Umbilical cord (tissue), 2 donors: ENCODE data around the gene NDUFS8. TPM values are rescaled to one million over a fixed set of nuclear protein-coding genes. Genes with fewer than 3 reads are reported as not detected.
"Not testable (repeated sequence)": the region's sequence is repeated elsewhere in the genome, so short reads cannot be mapped to it uniquely, and the experiment has no call there.

Experiments
- DNase-seq: peaks from one replicate; pipeline ENCODE4 v3.0.0-alpha.2; 2015; ENCODE audit warnings: low spot score
- total RNA-seq: library from RNA; depleted of rRNA; stranded (reverse); fragments of >200 nt; gene quantifications from one replicate; pipeline ENCODE4 v1.2.3, GENCODE V29; 2014; ENCODE audit warnings: low replicate concordance; ENCODE audit not compliant: insufficient read depth

NDUFS8 gene
- total RNA-seq, result 52.7 TPM

DNA sequence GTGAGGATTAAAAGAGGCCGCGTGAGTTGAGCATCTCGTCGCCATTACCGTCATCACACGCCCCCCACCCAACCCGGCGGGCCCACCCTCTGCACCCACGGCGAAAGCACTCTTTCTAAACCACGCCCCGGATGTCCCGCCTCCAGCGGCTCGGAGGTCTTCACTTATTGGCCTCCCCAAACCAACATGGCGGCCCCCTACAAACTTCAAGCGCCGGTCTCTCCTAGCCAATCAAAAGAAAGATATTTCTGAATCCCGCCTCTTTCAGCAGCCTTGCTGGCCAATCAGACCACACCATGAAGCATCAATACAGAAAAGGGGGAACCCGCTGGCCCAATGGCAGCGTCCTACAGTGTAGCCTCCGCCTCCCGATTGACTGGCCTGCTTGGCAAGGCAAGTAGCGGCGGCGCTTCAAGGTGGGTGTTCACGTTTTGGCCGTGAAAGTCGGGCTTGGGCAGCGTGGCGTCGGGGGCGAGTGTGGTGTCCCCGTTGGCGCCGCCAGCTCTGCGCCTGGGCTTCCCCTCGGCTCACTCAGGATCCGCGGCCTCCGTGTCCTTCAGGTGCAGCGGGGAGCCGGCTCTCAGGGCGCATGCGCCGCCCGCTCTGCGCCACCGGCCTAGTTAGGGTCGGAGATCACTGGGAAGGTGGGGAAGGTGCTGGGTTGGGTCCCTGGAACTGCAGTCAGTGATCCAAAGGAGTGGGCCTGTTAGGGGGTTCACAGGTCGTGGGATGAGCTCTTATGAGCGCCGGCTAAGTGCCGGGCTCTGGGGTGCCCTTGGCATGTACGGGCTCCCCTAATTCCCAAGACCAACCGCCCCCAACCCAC lies at the start of gene NDUFS8:
NDUFS8 (plus strand) TSS at position 364 of the 826 bp plus-strand sequence. CDS start 1,471 bp downstream, outside the sequence.
- peak; percentile 100 for DNase-seq

DNA sequence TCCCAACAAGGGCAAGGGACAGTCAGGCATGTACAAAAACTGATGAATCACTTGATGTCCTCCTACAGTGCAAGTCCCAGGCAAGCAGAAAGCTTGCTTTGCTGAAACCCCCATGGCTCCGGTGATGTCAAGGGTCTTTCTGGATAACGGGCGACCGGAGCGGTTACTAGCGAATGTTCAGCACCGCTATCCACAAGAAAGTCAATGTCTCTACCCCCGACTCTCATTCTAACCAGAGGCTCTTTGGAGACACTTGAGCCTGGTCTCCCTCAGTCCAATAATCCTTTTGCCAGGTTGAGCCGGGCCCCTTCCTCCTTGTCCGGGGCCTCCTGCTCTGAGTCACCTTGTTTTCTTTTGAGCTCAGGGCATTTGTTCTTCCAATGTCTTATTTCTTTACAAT lies 49.3 kb upstream of the NDUFS8 start:
- not testable (repeated sequence) for DNase-seq

DNA sequence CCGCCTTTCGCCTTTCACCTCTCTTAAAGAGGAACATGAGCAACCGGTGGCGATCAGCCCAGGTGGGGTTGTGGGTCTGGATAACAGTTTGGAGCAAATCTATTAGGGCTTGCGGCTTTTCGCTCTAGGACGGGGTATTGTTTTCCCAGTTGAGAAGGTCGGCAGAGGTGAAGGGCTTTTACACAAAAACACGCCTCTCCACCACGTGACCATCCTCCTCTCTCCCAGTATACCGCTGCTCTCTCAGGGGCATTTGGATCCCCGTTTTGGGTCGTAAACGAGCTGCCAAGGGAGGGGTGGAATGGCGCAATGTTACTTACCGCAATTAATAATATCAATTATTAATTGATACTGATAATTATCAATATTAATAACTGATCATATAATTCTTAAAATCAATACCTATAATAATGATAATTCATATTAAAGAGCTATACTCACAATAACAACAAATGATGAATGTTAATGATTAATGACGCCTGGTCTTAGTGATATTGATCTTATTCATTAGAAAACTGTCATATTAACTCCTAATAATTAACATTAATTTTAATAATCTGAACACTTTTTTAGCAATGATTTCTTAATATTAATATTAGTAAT lies 48.1 kb upstream of the NDUFS8 start:
- DNase-seq, result not testable (repeated sequence)

DNA sequence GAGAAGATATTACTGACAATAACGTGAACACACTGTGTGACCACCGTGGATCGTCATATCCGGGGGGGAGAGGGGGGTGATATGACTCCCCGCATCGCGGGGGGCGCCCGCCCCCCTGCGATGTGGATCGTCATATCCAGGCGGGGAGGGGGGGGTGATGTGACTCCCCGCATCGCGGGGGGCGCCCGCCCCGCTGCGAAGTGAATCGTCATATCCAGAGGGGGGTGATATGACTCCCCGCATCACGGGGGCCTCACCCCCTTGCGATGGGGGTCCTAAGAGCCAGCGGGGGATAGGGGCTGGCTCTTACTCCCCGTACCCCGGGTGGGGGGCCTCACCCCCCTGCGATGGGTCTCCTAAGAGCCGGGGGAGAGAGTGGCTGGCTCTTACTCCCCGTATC lies 46.5 kb upstream of the NDUFS8 start:
- DNase-seq, result no peak

DNA sequence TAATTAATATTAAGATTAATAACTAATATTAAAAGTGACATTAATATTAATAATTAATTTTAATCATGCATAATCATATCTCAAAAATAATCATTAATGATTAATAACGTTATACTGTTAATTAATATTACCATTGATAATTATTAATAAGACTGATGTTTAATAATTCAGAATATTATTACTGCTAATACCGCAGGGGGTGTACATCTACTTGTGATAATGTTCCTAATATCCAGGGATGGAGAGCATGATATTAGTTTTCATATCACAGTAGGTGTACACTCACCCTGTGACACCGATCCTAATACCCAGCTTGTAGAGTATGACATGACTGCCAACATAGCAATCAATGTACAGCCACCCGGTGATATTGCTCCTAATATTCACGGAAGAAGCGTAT lies 45.2 kb upstream of the NDUFS8 start:
- DNase-seq, result not testable (repeated sequence)

DNA sequence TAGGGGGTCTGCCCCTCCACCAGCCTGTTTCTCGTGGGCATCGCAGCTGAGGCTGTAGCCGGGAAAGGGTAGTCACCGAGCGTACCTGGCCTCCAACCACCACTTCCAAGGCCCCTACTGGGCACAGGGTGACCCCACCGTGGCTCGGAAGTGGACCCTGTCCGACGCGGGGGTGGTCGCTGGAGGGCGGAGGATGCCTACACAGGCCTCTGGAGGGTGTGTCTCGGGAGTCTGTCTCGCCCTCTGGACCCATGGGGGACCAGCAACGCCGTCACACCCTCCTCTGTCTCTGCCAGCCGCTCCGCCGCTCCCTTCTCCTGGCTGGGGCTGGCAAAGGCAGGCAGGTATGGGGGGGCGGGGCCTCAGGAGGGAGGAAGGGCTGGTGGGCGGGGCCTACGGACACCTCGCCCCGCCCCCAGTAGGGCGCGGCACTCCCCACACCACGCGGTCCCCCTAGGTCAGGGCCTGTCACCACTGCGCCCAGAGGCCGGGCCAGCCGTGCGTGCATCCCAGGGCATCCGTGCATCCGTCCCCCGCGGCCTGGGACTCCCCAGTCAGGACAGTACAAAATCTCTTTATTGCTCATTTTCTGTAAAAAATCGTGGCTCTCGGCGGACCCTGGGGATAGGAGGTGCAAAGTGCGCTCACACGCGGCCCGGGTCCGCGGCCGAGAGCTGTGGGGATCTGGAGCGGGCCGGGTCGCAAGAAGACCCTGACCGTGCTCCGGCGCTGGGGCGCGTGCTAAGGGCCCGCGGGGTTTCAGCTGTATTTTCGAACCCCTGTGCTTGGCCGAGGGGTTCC lies 39.7 kb upstream of the NDUFS8 start:
- not testable (repeated sequence) for DNase-seq

DNA sequence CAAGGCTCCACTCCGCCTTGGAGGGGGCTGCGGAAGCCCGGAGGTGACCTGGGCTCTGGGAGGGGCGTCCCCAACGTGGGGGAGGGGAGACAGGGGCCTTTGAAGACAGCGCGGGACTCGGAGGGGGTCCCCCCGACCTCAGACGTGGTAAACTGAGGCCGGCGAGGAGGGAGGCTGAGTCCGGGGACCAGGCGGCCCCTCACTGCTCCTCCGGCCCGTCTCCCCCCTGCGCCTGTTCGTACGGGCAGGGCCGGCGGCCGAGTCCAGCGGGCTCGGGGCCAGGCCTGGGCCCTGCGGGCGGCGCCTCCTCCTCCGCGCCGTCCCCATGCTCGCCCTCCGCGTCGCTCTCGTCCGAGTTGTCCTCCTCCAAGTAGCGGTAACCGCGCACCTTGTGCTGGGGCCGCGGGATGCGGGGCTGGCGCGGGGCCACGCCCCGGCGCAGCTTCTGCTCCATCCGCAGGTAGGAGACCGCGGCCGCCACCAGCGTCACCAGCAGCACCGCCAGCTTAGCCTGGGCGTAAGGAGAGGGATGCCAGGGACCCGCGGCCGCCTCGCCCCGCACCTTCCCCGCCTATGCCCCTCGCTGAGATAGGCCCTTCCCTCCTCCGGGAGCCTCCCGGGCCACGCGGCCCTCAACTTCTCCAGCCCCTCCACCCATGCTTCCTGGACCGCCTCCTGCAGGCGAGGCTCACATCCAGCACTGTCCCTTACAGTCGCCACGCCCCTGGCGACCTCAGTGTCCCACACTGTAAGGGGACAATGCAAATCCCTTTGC lies 38.9 kb upstream of the NDUFS8 start:
- not testable (repeated sequence) for DNase-seq

DNA sequence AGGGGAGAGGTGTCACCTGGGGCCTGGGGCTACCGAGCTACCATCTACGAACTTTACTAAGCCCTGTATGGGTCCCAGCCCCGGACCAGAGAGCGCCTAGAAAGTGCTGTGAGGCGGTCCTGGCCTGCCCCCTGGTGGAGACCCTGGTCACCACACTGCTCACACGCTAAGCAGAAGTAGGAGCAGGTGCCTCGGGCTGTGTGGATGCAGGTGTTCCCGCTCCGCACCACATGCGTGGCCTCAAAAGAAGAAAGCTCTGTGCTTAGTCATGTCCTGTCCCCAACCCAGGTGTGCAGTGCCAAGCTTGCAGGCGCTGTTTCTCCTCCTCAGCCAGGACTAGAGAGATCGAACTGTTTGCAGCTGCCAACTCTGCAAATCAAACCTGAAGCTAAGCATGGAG lies 36.7 kb upstream of the NDUFS8 start:
- not testable (repeated sequence) for DNase-seq

DNA sequence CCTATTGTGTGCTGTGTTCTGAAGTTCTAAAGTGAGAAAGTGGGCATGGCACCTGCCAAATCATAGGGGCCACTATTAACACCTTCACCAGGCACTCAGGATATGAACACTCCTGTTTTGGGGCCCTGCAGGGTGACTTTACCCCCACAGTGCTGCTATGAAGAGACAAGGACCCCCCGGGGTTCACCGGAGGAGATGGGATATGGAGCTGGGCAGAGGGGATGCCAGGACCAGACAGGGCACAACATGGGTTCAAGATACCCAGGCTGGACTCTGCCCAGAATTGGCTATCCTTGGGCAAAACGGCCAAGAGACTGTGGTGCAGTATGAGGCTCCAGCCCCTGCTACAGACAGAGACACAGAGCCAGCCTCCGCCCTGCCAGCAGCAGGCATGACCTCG lies 36.1 kb upstream of the NDUFS8 start:
- not testable (repeated sequence) for DNase-seq

DNA sequence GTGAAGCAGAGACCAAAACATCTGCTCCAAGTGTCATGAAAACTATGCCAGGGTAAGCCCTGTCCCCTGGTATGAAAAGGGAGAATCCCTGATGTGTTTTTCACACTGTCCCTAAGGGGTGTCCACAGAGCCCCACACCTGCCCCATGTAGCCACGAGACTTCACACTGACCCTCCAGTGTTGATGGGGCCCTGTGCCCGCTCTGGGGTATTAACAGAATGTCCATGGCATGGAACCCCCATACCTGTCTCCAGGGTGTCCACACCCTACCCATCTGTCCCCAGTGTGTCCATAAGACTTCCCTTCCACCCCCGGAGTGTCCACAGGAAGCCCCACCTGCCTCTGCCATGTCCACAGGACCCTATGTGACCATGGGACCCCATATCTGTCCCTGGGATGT lies 35.4 kb upstream of the NDUFS8 start:
- DNase-seq, result not testable (repeated sequence)

DNA sequence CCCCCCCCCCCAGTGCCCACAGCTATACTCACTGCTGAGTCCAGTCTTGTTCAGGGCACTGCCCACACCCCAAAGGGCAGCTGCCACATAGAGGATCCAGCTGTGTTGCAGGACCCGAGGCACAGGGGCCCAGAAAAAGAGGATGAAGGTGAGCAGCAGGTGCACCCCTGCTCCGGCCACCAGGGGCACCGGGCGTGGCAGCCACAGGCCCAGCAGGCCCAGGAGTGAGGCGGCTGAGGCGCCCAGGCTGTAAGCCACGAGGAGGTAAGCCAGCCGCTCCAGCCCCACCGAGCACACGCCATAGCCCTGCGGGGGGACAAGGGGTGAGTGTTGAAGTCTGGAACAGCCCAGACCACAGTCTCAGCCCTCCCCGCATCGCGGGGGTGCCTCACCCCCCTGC lies 34.9 kb upstream of the NDUFS8 start:
- not testable (repeated sequence) for DNase-seq

DNA sequence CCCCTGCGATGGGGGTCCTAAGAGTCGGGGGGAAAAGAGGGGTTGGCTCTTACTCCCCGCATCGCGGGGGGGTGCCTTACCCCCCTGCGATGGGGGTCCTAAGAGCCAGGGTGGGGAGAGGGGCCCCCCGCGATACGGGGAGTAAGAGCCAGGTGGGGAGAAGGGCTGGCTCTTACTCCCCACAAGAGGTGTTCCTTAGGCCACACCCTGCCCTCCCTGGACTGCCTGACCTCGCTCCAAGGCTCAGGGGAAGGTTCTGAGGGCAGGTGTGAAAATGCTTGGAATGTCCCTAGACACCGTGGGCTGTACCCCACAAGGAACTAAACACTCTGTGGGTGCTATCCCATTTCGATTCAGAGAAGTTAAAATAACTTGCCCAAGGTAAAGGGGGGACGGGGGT lies 34.4 kb upstream of the NDUFS8 start:
- no peak for DNase-seq

DNA sequence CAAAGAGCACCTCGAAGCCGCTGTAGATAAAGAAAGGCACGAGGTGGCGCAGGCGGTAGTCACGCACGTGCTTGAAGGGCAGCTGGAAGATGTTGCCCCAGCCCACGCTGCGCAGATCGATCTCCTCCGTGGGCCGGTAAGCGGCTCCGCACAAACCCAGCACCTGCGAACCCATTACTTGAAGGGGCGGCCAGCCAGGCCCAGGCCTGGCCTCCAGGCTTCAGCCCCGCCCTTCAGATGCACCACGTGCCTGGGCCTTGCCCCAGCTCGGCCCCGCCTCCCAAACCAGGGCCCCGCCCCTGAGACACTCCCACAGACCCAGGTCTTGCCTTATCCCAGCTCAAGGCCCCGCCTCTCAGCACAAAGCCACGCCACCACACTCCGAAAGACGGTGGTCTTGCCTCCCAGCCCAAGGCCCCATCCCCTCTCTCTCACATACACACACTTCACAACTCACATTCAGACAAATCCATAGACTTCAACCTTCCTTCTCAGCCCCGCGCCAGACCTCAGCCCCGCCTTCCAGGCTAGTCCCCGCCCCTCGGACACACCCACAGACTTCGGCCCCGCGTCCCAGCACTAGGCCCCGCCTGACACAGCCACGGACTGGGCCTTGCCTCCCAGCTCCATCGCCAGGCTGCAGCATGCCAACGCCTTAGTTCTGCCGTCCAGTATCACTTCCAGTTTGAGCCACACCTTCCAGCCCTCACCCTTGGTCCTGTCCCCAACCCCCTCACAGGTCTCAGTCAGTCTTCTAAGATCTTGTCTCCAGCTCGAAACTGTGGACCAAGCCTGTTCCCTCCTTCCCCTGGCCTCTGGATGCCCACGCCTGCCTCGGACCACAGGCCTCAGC lies 33.6 kb upstream of the NDUFS8 start:
- DNase-seq, result no peak

DNA sequence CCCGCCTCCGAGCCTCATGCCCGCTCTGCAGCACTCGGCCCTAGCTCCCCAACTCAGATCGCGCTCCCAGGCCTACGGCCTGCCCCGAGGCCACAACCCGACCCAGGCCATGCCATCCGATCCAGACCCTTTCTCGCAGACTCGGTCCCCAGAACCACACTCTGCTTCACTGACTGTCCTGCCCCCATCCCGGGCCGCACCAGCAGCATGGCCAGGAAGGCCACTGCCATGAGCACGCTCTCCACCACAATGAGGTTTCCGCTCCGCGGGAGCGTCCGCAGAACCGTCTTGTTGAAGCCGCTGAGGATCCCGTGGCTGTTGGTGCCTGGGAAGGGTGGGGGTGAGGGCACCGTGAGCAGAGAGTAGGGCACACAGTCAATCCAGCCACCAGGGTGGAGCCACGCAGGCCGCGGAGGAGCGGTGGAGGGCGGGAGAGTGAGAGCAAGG lies 33.0 kb upstream of the NDUFS8 start:
- DNase-seq, result no peak

DNA sequence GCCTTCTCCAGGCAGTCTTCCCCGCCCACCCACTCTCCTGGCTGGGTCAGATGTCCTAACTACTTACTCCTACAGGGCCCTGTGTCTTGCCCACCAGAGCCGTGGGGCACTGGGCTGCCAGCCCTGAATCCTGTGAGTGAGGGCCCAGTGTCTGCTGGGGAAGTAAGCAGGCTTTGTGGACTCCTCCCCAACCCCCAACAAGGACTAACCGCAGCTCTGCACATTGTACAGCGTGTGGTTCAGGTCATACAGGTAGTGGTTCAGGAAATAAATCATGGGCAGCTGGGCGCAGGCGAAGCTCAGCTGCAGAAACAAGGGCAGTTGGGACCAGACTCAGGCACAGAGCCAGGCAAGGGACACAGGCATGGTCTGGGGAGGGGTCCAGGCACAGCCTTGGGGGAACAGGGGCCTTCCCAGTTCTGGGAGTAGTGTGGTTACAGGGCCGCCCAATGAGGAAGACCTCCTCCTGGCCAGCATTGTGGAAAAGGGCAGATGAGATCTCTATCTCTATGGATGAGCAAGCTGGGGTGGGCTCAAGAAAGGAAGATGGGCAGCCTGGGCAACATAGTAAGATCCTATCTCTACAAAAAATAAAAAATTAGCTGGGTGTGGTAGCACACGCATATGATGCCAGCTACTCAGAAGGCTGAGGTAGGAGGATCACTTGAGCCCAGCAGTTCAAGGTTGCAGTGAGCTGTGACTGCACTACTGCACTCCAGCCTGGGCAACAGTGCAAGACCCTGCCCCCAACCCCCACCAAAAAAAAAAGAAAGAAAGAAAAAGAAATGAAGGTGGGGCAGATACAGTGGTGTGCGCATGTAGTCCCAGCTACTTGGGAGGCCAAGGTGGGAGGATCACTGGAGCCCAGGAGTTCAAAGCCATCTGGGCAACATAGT lies 32.1 kb upstream of the NDUFS8 start:
- no peak for DNase-seq

DNA sequence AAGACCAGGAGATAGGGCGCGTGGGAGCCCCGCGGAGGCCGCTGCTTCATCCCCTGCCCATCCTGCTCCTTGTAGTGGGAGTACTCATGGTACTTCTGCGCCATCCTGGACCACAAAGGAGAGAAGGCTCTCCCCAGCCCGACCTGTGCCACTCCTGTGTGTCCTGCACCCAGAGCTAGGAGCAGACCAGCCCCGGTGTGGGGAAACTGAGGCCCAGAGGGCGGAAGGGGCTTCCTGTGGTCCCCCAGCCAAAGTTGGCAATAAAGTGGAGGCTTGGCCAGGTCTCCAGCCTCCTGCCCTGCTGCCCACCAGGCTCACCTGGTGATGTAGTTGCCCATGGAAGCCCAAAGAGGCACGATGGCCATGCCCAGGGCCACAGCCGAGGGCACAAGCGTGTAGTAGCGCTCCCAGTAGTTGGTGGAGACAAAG lies 31.3 kb upstream of the NDUFS8 start:
- DNase-seq, result no peak

DNA sequence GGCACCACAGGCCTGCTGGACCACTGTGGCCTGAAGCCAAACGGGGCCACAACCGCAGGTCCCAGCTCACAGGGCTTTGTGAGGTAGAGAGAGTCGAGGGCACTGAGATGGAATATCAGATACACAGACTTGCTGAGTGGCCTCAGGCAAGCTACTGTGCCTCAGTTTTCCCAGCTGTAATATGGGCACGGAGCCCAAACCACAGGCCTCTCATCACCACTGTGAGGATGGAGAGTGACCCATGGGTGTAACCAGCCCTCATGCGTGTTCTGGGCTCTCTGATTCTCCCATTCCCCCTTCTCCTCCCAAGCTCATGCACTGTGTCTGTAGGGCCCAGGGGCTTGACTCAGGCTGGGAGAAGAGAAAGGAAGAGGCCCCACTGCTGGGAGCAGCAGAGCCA lies 30.8 kb upstream of the NDUFS8 start:
- no peak for DNase-seq

DNA sequence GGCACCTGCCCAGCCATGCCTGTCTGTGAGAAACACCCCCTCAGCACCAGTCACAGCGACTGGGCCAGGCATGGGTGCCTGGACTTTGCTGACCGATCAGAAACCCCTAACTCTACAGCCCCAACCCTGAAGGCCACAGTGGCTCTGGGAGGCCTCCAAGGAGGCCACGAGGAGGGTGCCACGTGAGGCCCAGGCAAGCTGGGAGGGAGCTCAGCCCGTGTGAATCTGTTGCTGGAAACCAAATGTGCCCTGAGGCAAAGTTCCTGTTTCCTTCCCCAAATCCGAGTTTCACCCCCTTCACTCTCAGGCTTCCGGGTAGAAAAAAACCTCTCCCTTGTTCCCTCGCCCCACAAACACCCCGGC lies 27.9 kb upstream of the NDUFS8 start:
- no peak for DNase-seq
